Measurements from ENCODE around the gene ADSL.

ADSL gene

GRCh38 chr22:40420341-40421081 is 74.2 kb downstream of the ADSL start:
- DNase-seq: no peak

GRCh38 chr22:40421082-40421350 is 74.7 kb downstream of the ADSL start:
- DNase-seq: no peak

GRCh38 chr22:40421941-40422340 is 75.6 kb downstream of the ADSL start:
- DNase-seq: no peak

- no peak for DNase-seq
Observed at GRCh38 chr22:40422558-40423309, 76.4 kb downstream of the ADSL start.

- DNase-seq: no peak
Observed at GRCh38 chr22:40423310-40423688, 77.0 kb downstream of the ADSL start.

- no peak for DNase-seq
Observed at GRCh38 chr22:40423882-40424640, 77.8 kb downstream of the ADSL start.

GRCh38 chr22:40425082-40425481 is 78.8 kb downstream of the ADSL start:
- DNase-seq: no peak

- DNase-seq: no peak
Observed at GRCh38 chr22:40426594-40427333, 80.5 kb downstream of the ADSL start.

- no peak for DNase-seq
Observed at GRCh38 chr22:40428796-40429195, 82.5 kb downstream of the ADSL start.

- DNase-seq: no peak
Observed at GRCh38 chr22:40429481-40429880, 83.2 kb downstream of the ADSL start.

GRCh38 chr22:40430991-40431390 is 84.7 kb downstream of the ADSL start:
- DNase-seq: no peak

- no peak for DNase-seq
Observed at GRCh38 chr22:40432157-40432556, 85.9 kb downstream of the ADSL start.

- no peak for DNase-seq
Observed at GRCh38 chr22:40432625-40433024, 86.3 kb downstream of the ADSL start.

GRCh38 chr22:40433416-40434090 is 87.3 kb downstream of the ADSL start:
- DNase-seq: no peak

- DNase-seq: no peak
Observed at GRCh38 chr22:40434106-40434505, 87.8 kb downstream of the ADSL start.

GRCh38 chr22:40434745-40435144 is 88.4 kb downstream of the ADSL start:
- no peak for DNase-seq

GRCh38 chr22:40436505-40437431 is 90.5 kb downstream of the ADSL start:
- no peak for DNase-seq

Measured in activated CD8-positive, alpha-beta memory T cell treated with anti-CD3 and anti-CD28 coated beads, Interleukin-2, amount 50 U/mL, for 4 hours (primary cell).